Astrocyte (in vitro differentiated cells and primary cell): Measurements from ENCODE around the gene PLXNC1. TPM values are rescaled to one million over a fixed set of nuclear protein-coding genes. Genes with fewer than 3 reads are reported as not detected.

Source experiments
- DNase-seq: peaks from one replicate; pipeline ENCODE4 v3.0.0-alpha.2; 2010; ENCODE audit warnings: low read depth
- FAIRE-seq: peaks from 2 replicates; lab custom pipeline; 2011; peaks lifted over from hg19 to GRCh38; lab: Jason Lieb, UNC
- H2AFZ ChIP-seq: 2 replicates; pipeline ENCODE4 v1.6.0; 2012; ENCODE audit warnings: low read depth, low read length, inconsistent platforms
- H3K27ac ChIP-seq: 2 replicates; pipeline ENCODE4 v1.5.1; 2011; ENCODE audit warnings: low read depth, low read length, inconsistent platforms
- H3K27me3 ChIP-seq: 2 replicates; pipeline ENCODE4 v1.6.0; 2011; ENCODE audit warnings: low read length, inconsistent platforms; ENCODE audit not compliant: insufficient read depth
- H3K36me3 ChIP-seq: 2 replicates; pipeline ENCODE4 v1.5.1; 2011; ENCODE audit warnings: low read length, inconsistent platforms; ENCODE audit not compliant: insufficient read depth
- H3K4me1 ChIP-seq: 2 replicates; pipeline ENCODE4 v1.5.1; 2011; ENCODE audit warnings: low read length, inconsistent platforms; ENCODE audit not compliant: insufficient read depth
- H3K4me2 ChIP-seq: 2 replicates; pipeline ENCODE4 v1.6.0; 2012; ENCODE audit warnings: low read length, inconsistent platforms
- H3K4me3 ChIP-seq: 2 replicates; pipeline ENCODE4 v1.5.1; 2011; ENCODE audit warnings: low read depth, mild to moderate bottlenecking, low read length, inconsistent platforms; ENCODE audit not compliant: insufficient read depth
- H3K79me2 ChIP-seq: 2 replicates; pipeline ENCODE4 v1.6.0; 2012; ENCODE audit warnings: mild to moderate bottlenecking, low read length, inconsistent platforms; ENCODE audit not compliant: insufficient read depth
- H3K9ac ChIP-seq: 2 replicates; pipeline ENCODE4 v1.6.0; 2012; ENCODE audit warnings: mild to moderate bottlenecking, low read length, inconsistent platforms
- H3K9me3 ChIP-seq: 2 replicates; pipeline ENCODE4 v1.5.1; 2012; ENCODE audit warnings: low read depth, mild to moderate bottlenecking, low read length, inconsistent platforms; ENCODE audit not compliant: insufficient read depth
- H4K20me1 ChIP-seq: 2 replicates; pipeline ENCODE4 v1.6.0; 2012; ENCODE audit warnings: low read length, inconsistent platforms; ENCODE audit not compliant: insufficient read depth
- H3K27ac Mint-ChIP-seq: one replicate; pipeline ENCODE4 v1.8.0; 2021; ENCODE audit warnings: mild to moderate bottlenecking, mixed read lengths; ENCODE audit not compliant: unreplicated experiment
- H3K27me3 Mint-ChIP-seq: one replicate; pipeline ENCODE4 v1.8.0; 2021; ENCODE audit warnings: low read depth, mixed read lengths; ENCODE audit not compliant: unreplicated experiment
- H3K36me3 Mint-ChIP-seq: one replicate; pipeline ENCODE4 v1.8.0; 2021; ENCODE audit warnings: low read depth, mixed read lengths; ENCODE audit not compliant: unreplicated experiment
- H3K4me1 Mint-ChIP-seq: one replicate; pipeline ENCODE4 v1.8.0; 2021; ENCODE audit warnings: low read depth, mixed read lengths; ENCODE audit not compliant: unreplicated experiment
- H3K4me3 Mint-ChIP-seq: one replicate; pipeline ENCODE4 v1.8.0; 2021; ENCODE audit warnings: mild to moderate bottlenecking, moderate library complexity, mixed read lengths; ENCODE audit not compliant: unreplicated experiment
- H3K9me3 Mint-ChIP-seq: one replicate; pipeline ENCODE4 v1.8.0; 2021; ENCODE audit warnings: mild to moderate bottlenecking, mixed read lengths; ENCODE audit not compliant: unreplicated experiment
- CTCF ChIP-seq: IDR thresholded peaks from 2 replicates; pipeline ENCODE4 v1.5.1; 2011; ENCODE audit warnings: low read depth, mild to moderate bottlenecking, inconsistent platforms, low read length, moderate library complexity; ENCODE audit not compliant: insufficient read depth
- EZH2 ChIP-seq: IDR thresholded peaks from 2 replicates; pipeline ENCODE4 v1.6.1; 2012; ENCODE audit warnings: mild to moderate bottlenecking, low read length, inconsistent platforms; ENCODE audit not compliant: insufficient read depth
- total RNA-seq: library from RNA; stranded (reverse); gene quantifications from 2 replicates; pipeline ENCODE4 v1.2.1, GENCODE V29; 2021

PLXNC1 gene
- total RNA-seq, 1 donor from 2014 or later = 6.9 TPM

GRCh38 chr12:94222351-94223084 is 74.1 kb downstream of the PLXNC1 start:
- no peaks in the 10 kb centered on the region for H3K4me1 Mint-ChIP-seq
- peaks cover 11% of the 10 kb centered on the region for H3K27me3 ChIP-seq

DNA sequence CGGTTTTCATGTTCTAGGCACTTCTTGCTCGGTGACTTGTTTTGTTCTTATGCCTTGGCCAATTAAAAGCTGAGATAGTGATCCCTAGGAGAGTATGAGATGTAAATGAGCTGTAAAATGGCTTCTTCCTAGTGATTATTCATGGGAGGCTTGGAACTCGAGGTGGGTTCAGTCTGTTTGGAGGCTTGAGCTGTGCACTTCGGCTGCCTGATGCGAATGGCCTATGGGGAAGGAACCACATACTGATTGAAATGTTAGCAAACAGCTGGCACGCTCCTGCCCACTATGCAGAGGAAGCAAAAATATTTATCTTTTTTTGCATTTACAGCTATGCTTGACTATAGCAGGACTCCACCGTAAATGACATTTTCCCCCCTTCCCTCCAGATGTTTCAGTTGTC is 75.5 kb downstream of the PLXNC1 start:
- H3K4me1 Mint-ChIP-seq = no peaks in the 10 kb centered on the region
- Histone ChIP-seq H3K4me1 (no peaks in the 10 kb centered on the region), H3K4me2 (no peak overlapping the region), H4K20me1 (no peaks in the 10 kb centered on the region), H3K4me3 (no peak overlapping the region), H3K9me3 (no peaks in the 10 kb centered on the region), H3K27me3 (peaks cover 13% of the 10 kb centered on the region), H3K79me2 (no peaks in the 10 kb centered on the region), H2AFZ (no peak overlapping the region), H3K9ac (no peak overlapping the region), H3K36me3 (no peaks in the 10 kb centered on the region), H3K27ac (no peak overlapping the region)
- H3K4me3 Mint-ChIP-seq = no peak overlapping the region
- FAIRE-seq (no peak), DNase-seq (no peak)
- H3K27me3 Mint-ChIP-seq = no peaks in the 10 kb centered on the region
- TF ChIP-seq CTCF = no peak
- TF ChIP-seq EZH2 = no peak
- no peaks in the 10 kb centered on the region for H3K36me3 Mint-ChIP-seq
- H3K27ac Mint-ChIP-seq = no peak overlapping the region
- no peaks in the 10 kb centered on the region for H3K9me3 Mint-ChIP-seq

More at GRCh38 chr12:94222351-94223084, 74.1 kb downstream of the PLXNC1 start:
- FAIRE-seq (no peak), DNase-seq (no peak)
- Mint-ChIP-seq H3K4me3 (no peak overlapping the region), H3K27me3 (no peaks in the 10 kb centered on the region), H3K27ac (no peak overlapping the region), H3K9me3 (no peaks in the 10 kb centered on the region), H3K36me3 (no peaks in the 10 kb centered on the region)
- Histone ChIP-seq H4K20me1 (no peaks in the 10 kb centered on the region), H3K9me3 (no peaks in the 10 kb centered on the region), H3K27ac (no peak overlapping the region), H3K4me2 (no peak overlapping the region), H3K4me3 (no peak overlapping the region), H3K36me3 (no peaks in the 10 kb centered on the region), H2AFZ (no peak overlapping the region), H3K79me2 (no peaks in the 10 kb centered on the region), H3K9ac (no peak overlapping the region), H3K4me1 (no peaks in the 10 kb centered on the region)
- TF ChIP-seq CTCF (no peak), EZH2 (no peak)

DNA sequence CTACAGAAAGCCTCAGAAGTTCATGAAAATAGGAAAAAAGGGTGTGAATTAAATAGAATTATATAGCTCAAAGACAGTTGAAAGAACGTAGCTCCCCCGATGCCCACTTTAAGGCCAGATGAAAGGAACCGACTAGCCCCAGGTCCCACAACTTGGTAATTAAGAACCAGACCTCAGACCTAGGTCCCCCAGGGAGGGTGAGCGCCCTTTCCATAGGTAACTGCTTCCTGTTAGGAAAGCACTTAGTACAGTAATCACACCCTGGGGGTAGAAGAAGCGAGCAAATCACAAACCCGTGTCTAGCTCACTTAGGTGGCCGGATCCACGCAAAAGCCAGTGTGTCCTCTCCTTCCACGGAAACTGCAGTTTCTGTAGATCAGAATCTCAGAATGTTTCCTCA is 77.1 kb downstream of the PLXNC1 start:
- H3K27ac ChIP-seq = no peak overlapping the region
- no peak overlapping the region for H2AFZ ChIP-seq
- H3K27me3 ChIP-seq = peaks cover 13% of the 10 kb centered on the region
- no peaks in the 10 kb centered on the region for H3K79me2 ChIP-seq
- FAIRE-seq (no peak), DNase-seq (no peak)
- no peak overlapping the region for H3K4me2 ChIP-seq
- no peaks in the 10 kb centered on the region for H4K20me1 ChIP-seq
- H3K4me3 ChIP-seq = no peak overlapping the region
- H3K4me1 ChIP-seq = no peaks in the 10 kb centered on the region
- no peaks in the 10 kb centered on the region for H3K36me3 Mint-ChIP-seq
- no peaks in the 10 kb centered on the region for H3K27me3 Mint-ChIP-seq
- H3K36me3 ChIP-seq = no peaks in the 10 kb centered on the region
- H3K9me3 ChIP-seq = no peaks in the 10 kb centered on the region
- no peak overlapping the region for H3K4me3 Mint-ChIP-seq
- H3K9me3 Mint-ChIP-seq = no peaks in the 10 kb centered on the region
- no peak overlapping the region for H3K27ac Mint-ChIP-seq
- no peak overlapping the region for H3K9ac ChIP-seq
- TF ChIP-seq EZH2 = no peak
- TF ChIP-seq CTCF = no peak
- H3K4me1 Mint-ChIP-seq = peaks cover 3% of the 10 kb centered on the region
